A172 (cell line): ENCODE results near the gene SECTM1. TPM values are rescaled to one million over a fixed set of nuclear protein-coding genes. Genes with fewer than 3 reads are reported as not detected.

ENCODE experiments used
- DNase-seq: peaks from one replicate; pipeline ENCODE4 v3.0.0-alpha.2; 2015; ENCODE audit warnings: low spot score
- total RNA-seq: library from RNA; depleted of rRNA; stranded (reverse); fragments of >200 nt; shearing (Covaris generic); gene quantifications from 2 replicates; pipeline ENCODE4 v1.2.3, GENCODE V29; 2014

Gene SECTM1
- total RNA-seq, 1 experiment from 2014 or later = 1.2 TPM

GRCh38 chr17:82328141-82328993 lies 5.2 kb downstream of the SECTM1 start:
- no peak for DNase-seq

- no peak for DNase-seq
These were observed 5.8 kb downstream of the SECTM1 start for GRCh38 chr17:82327757-82328140.

DNA sequence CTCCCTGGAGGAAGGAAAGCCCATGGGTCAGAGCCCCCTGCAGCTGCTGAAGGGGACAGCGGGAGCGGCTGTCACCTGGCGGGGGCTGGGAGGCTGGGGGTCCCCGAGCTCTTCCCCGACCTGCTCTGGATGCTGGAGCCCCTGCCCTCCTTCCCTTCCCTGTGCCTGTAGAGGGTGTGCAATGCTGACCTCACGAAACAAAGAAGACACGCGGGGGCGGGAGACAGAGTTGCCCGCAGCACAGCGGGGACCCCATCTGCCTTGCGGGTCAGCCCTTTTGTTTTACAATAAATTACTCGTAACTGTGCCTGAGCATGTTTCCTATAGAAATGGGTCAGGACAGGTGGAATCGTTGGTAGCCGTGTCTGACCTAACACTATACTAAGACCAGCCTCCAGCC lies 6.3 kb downstream of the SECTM1 start:
- DNase-seq = no peak

DNA sequence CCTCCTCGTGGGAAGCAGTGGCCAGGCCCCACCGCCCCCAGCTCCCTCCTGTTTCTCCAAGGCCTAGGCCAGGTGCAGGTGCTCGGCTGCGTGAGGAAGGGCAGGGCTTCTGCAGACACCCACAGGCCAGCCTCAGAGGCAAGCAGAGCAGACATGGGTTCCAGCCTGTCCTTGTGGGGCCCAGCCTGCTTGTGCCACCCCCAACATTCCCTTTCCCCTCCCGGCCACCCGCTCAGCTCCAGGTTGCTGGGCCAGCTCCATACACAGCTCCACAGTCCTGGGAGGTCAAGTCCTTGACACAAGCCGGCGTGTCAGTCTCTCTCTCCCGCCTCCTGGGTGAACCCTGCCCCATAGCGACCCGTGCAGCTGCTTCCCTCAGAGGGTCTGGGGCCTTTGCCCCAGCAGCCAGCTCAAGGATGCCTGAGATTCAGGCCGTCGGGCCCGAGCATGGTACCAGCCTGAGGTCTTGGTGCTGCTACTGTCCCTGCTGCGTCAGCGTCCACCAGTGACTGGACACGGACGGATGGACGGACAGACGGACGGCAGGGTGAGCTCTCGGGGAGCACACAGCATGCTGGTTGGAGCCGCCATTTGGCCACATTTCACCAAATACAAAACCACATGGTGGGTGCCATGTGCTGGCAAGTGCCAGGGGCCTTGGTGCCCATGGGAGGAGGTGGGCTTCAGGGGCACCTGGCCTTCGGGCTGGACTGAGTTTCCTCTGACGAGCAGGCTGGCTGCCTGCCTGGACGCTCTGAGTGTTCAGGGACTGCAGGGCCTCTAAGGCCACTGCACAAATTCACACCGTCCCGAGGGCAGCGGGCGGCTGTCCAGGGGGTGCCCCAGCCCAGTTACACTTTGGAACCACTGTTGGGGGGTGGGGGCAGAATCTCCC lies 8.0 kb downstream of the SECTM1 start:
- no peak for DNase-seq

GRCh38 chr17:82324566-82325285 lies 8.8 kb downstream of the SECTM1 start:
- no peak for DNase-seq

- no peak for DNase-seq
These were observed 9.9 kb downstream of the SECTM1 start for GRCh38 chr17:82323514-82324234.

GRCh38 chr17:82322526-82323453 lies 10.8 kb downstream of the SECTM1 start:
- no peak for DNase-seq

DNA sequence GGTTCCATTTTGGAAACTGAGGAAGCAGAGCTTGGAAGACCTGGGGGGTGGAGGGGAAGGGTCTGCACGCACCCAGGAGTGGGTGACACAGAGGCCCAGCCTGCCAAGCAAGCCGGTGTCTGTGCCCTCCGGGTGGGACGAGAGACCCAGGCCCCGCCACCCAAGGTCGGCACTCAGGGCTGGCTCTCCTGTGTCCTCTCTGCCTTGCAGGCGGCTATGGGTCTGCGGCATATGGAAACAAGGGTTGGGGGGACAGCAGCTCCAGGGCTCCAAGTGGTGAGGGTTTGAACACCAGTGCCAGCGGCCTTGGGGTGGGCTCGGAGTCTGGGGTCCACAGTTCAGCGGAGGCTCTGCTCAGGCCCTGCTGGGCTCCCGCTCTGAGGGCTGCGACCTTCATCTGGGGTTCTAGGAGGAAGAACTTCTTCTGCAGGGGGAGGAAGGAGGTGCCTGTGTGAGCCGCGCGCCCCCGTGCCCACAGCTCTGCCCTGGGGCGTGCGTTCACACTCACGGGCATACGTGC lies 11.6 kb downstream of the SECTM1 start:
- no peak for DNase-seq

DNA sequence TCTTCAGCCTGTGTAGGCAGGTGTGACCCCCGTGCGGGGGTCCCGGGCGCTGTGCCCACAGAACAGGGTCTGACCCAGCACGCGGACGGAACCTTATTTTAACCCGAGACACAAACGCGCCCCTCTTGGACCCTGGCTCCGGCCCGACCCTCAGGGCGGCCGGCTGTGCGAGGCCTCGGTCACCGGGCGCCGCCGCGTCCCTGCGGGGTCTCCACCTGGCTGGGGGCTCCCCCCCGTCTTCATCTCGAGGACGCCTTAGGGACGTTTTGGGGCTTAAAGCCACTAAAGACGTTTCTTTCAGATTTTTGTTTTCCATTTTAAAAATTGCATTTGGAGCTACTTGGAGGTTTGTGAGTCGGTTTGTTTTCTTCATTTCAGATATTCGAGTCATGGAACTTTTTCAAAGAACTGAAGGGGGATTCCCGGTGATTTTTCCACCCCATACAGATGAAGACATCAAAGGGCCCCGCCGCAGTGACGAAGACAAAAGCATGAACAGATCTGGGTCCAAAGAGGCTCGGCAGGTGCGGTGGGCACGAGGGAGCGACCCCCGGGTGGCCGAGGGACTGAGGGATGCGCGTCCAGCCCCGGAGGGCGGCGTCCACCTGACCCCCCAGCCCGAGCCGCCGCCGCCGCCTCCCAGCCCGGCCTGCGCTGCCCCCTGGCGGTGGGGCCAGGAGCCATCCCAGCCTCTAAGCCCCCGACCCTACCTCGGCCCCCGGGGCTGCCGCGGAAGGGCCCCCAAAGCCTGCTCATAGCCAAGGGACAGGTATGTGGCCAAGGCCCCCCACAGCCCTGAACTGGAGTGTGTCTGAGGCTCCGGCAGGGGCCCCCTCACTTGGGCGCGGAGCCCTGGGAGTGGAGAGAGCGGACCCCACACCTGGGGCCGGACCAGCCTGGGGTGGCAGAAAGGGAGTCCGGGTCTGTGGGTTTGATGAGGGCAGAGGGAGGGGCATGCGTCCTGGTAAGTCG lies 12.3 kb downstream of the SECTM1 start:
- DNase-seq = no peak

DNA sequence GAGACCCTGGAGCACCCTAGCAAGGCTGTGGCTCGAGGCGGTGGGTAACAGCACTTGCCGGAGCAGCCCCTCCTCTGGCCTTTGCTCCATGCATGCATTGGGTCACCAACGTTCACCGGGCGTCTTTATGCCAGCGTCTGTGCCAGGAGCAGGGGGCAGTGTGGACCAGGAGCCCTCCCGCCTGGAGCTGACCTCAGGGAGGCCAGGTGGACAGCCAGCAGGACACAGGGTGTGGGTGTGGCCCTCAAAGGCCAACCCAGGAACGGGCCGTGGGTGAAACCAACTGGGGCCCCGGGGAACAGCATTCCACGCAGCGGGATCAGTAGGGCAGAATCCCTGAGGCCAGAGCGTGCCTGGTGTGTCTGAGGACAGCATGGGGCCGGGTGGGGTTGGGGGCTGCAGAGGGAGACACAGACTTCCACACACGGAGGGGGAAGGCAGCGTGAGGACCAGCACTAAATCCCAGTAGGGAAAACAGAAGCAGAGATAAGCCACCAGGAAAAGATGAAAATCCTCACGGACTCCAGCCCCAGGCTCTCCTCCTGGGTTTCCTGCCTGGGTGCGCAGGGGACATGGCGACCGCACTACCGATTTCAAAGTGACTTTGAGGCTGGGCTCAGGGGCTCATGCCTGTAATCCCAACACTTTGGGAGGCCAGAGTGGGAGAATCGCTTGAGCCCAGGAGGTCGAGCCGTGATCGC lies 13.3 kb downstream of the SECTM1 start:
- no peak for DNase-seq

DNA sequence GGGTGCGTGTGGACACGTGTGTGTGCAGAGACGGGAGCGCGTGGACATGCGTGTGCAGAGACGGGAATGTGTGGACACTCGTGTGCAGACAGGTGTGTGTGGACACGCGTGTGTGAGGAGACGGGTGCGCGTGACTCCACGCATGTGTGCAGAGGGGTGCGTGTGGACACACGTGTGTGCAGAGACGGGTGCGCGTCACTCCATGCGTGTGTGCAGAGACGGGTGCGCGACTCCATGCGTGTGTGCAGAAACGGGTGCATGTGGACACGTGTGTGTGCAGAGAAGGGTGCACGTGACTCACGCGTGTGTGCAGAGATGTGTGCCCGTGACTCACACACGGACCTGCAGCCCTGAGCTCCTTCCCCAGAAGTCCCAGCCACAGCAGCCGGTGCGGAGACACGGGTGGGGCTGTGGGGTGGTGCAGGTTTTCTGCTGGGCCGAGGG lies 13.9 kb downstream of the SECTM1 start:
- DNase-seq = no peak

GRCh38 chr17:82318772-82319606 lies 14.6 kb downstream of the SECTM1 start:
- DNase-seq = no peak

- DNase-seq = no peak
These were observed 15.4 kb downstream of the SECTM1 start for GRCh38 chr17:82318169-82318498.

- DNase-seq = no peak
These were observed 16.0 kb downstream of the SECTM1 start, which contains the start of gene CD7 for GRCh38 chr17:82317394-82318168. TSS of gene CD7 (minus strand) at chr17:82317608. CDS start at chr17:82317495, 113 bp downstream.

- DNase-seq = no peak
These were observed 16.7 kb downstream of the SECTM1 start for GRCh38 chr17:82316651-82317393.
